Measurements from ENCODE around the gene RRP1B. TPM values are rescaled to one million over a fixed set of nuclear protein-coding genes. Genes with fewer than 3 reads are reported as not detected.

The RRP1B gene
- total RNA-seq, 1 donor from 2014 or later, result 43.3 TPM

GRCh38 chr21:43740497-43741156 lies 81.3 kb downstream of the RRP1B start:
- peaks cover 3% of the 10 kb centered on the region for H3K27me3 Mint-ChIP-seq
- H3K4me3 Mint-ChIP-seq, result peak overlapping the region; percentile 74
- H3K4me1 Mint-ChIP-seq (ENCODE audit: unreplicated experiment), result peaks cover 20% of the 10 kb centered on the region
- H3K27ac Mint-ChIP-seq, result peak overlapping the region; percentile 94
- no peak for DNase-seq (ENCODE audit: extremely low spot score, unreplicated experiment)
- no peaks in the 10 kb centered on the region for H3K9me3 Mint-ChIP-seq
- peaks cover 7% of the 10 kb centered on the region for H3K36me3 Mint-ChIP-seq
- TF ChIP-seq CTCF (conservative IDR thresholded peaks at IDR 0.05), result no peak

- no peaks in the 10 kb centered on the region for H3K9me3 Mint-ChIP-seq
- no peak for DNase-seq (ENCODE audit: extremely low spot score, unreplicated experiment)
- H3K4me1 Mint-ChIP-seq (ENCODE audit: unreplicated experiment), result peaks cover 20% of the 10 kb centered on the region
- no peak overlapping the region for H3K27ac Mint-ChIP-seq
- H3K36me3 Mint-ChIP-seq, result peaks cover 11% of the 10 kb centered on the region
- H3K4me3 Mint-ChIP-seq, result no peak overlapping the region
- H3K27me3 Mint-ChIP-seq, result peaks cover 3% of the 10 kb centered on the region
- TF ChIP-seq CTCF (conservative IDR thresholded peaks at IDR 0.05), result no peak
Observed at GRCh38 chr21:43741423-43742096, 82.2 kb downstream of the RRP1B start.

- TF ChIP-seq CTCF (conservative IDR thresholded peaks at IDR 0.05), result no peak
- Mint-ChIP-seq H3K36me3 (peaks cover 11% of the 10 kb centered on the region), H3K4me1 (ENCODE audit: unreplicated experiment) (peaks cover 12% of the 10 kb centered on the region), H3K27me3 (peaks cover 3% of the 10 kb centered on the region), H3K9me3 (no peaks in the 10 kb centered on the region), H3K4me3 (no peak overlapping the region), H3K27ac (no peak overlapping the region)
- no peak for DNase-seq (ENCODE audit: extremely low spot score, unreplicated experiment)
Observed at GRCh38 chr21:43743947-43744346, 84.6 kb downstream of the RRP1B start.

- no peak for DNase-seq (ENCODE audit: extremely low spot score, unreplicated experiment)
- Mint-ChIP-seq H3K9me3 (no peaks in the 10 kb centered on the region), H3K27me3 (peaks cover 3% of the 10 kb centered on the region), H3K4me3 (no peak overlapping the region), H3K36me3 (peaks cover 6% of the 10 kb centered on the region), H3K27ac (no peak overlapping the region), H3K4me1 (ENCODE audit: unreplicated experiment) (peaks cover 5% of the 10 kb centered on the region)
- TF ChIP-seq CTCF (conservative IDR thresholded peaks at IDR 0.05), result no peak
Observed at GRCh38 chr21:43744725-43745124, 85.4 kb downstream of the RRP1B start.

Small RNA genes within 50 kb of the gene (microRNA-seq; reads per million reads assigned to microRNA genes)
- not detected for gene MIR6070

Other genes with a start within 250 kb of the RRP1B start
- gene SIK1, start 232.4 kb upstream of the RRP1B start, total RNA-seq (ENCODE audit: low replicate concordance), result 17.0 and 44.3 TPM in 2 replicates
- gene HSF2BP, start 72 bp upstream of the RRP1B start, total RNA-seq (ENCODE audit: low replicate concordance), result 1.1 and 1.3 TPM in 2 replicates
- gene PDXK, start 59.6 kb downstream of the RRP1B start, total RNA-seq (ENCODE audit: low replicate concordance), result 94.4 and 160 TPM in 2 replicates
- gene CSTB, start 116.7 kb downstream of the RRP1B start, total RNA-seq (ENCODE audit: low replicate concordance), result 45.4 and 78.2 TPM in 2 replicates
- gene RRP1, start 130.0 kb downstream of the RRP1B start, total RNA-seq (ENCODE audit: low replicate concordance), result 29.5 and 43.6 TPM in 2 replicates
- gene AGPAT3, start 205.7 kb downstream of the RRP1B start, total RNA-seq (ENCODE audit: low replicate concordance), result 57.6 and 59.2 TPM in 2 replicates